Left renal cortex interstitium (tissue), 4 donors: Measurements from ENCODE around the gene RENBP. TPM values are rescaled to one million over a fixed set of nuclear protein-coding genes. Genes with fewer than 3 reads are reported as not detected.

ENCODE experiments used
- DNase-seq, 4 donors: peaks; one replicate each; pipeline ENCODE4 v3.0.0-alpha.2; 2013; ENCODE audit warnings: low read depth in 4 of 4, low spot score in 2 of 4, missing footprints in 1 of 4
- polyA plus RNA-seq, 4 donors: library from polyadenylated mRNA; unstranded; fragments of 120-200 nt; gene quantifications; one replicate each; pipeline ENCODE4 v1.2.1, GENCODE V29; 2013; ENCODE audit not compliant: insufficient read length in 4 of 4

RENBP gene
- polyA plus RNA-seq, 4 donors, result 19.4 to 24.3 (median 21.5) TPM

DNA sequence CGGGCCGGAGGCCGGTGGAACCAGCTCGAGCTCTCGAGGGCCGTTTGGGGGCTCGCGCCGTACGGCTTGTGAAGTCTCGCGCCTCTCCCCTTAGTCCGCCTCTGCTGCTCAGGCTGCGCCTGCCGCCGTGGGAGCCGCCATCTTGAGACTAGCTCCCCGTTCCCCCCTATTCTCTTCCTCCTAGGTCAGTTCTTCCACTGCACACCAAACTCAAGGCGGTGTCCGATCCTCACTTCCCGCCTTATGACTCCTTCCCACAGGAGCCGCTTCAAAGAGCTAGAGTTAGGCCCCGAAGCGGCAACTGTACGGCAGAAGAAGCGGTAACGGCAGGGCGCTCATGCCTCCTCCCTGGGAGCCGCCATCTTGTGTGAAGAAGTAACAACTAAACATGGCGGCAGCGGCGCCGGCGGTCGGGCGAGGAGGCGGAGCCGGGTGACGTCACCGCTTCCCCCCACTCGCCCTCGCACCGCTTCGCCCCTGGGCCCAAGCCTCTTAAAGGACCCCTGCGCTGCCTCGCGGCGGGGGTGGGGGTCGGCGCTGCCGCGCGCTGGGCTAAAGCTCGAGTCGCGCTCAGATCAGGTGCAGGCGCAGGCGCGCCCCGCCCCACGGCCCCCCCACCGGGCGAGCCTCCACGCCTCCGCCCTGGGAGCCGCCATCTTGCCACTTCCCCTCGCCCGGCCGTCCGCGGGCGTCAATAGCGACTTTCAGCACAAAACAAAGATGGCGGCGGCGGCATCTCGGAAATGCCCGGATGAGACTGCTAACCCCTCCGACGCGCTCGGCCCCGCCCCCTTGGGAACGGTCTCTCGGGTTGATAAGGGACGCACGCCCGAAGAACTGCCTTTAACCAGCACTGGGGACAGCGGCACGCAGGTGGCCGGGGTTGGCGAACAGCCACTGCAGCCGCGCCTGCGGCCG is 27.3 kb upstream of the RENBP start, which contains the start of gene HCFC1:
Gene HCFC1, minus strand, starts transcription at position 369 of the 918 bp plus-strand sequence. CDS start 978 bp downstream, outside the sequence.
- DNase-seq, result peak in 3 of 4 donors; percentile 74 to 82 (median 76)

DNA sequence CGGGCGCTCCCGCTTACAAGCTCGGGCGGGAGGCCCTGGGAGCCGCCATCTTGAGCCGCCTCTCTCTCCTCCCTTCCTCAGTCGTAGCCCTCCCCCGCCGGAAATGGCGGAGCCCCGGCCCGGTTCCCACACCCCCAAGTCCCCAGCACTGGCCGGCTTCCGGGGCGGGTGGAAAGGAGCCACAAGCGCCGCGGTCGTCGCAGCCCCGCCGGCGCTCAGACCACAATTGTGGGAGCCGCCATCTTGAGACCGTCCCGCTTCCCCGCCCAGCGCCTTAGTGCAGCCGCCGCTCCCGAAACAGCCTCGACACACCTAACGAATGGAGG is 26.6 kb upstream of the RENBP start:
- peak in 2 of 4 donors; percentile 64 to 70 for DNase-seq

DNA sequence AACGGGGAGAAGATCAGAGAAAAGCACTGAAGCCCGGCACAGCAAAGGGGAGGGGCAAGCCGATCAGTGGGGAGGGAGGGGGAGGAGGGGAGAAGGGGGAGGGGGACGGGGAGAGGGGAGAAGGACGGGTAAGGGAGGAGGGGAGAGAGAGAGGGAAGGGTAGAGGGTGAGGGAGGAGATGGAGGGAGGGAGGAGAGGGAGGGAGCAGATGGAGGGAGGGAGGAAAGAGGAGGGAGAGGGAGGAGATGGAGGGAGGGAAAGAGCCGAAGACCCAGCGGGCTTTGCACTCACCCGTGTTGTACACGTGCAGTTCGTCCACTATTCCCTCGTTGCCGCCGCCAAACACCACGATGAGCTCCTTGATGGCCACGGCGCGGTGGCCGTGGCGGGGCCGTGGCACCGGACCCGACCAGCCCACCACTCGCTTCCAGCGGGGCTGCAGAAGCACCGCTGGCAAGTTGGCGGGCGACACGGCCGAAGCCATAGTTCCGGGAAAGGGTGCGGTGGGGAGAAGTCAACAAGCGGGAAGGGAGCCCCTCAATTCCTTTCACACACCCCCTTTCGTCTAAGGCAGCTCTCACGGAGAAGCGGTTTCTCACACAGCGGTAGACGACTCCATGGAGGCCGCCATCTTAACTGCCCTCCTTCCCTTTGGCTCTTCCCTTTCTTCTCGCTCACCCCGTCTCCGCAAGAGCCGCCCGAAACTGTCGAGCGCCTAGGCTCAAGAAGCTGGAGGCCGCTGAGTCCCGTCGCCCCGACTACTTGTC is 26.1 kb upstream of the RENBP start:
- DNase-seq, result no peak

GRCh38 chrX:153969904-153970356 is 25.5 kb upstream of the RENBP start:
- DNase-seq, result no peak

DNA sequence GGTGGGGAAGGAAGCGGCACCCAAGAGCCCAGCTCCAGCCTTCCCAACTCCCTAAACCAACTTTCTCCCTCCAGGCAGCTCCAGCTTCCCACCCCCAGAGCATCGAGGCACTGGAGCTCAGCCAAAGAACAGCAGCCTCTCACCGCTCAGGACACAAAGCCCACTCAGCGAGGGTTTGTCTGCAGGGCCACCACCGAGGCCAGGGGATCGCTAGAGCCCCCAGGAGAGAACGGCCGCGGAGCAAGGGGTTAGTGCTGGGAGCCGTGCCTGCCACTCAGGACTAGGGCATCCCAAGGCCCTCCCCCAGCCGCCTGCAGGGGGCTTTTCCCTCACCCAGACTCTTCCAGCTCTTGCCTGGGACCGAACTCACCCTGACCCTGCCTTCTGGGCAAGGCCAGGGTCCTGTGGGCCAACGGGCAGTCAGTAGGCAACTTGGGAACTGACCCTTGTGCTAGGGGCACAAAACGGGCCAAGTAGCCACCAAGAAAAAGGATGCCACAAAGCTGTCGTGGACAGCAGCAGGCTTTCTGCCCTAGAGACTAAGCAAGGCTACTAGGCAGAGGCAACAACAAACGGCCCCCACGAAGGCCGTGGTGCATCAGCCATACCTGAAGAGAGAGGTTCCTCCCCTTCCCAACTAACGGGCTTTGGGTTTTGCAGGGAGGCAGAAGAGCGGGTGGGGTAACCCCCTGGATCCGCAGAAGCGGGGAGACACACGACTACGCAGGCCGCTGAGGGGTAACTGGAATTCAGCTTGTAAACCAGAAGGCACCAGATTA is 24.9 kb upstream of the RENBP start:
- DNase-seq, result no peak

DNA sequence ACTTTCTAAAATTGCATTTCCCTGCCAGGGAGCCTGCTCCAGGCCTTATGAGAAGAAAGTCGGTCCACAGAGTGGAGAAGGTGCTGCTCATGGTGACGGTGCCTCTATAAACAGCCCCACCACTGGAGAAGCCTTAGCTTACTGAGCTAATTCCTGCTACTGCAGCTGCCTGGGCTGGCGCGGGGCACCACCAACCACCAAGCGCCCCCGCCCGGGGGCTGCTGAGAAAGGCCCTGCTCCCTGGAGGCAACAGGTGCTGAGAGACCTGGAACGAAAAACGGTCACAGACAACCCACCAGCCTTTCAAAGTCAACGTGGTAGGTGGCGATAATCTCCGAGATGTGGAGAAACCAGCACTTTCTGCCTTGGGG is 24.3 kb upstream of the RENBP start:
- DNase-seq, result no peak

DNA sequence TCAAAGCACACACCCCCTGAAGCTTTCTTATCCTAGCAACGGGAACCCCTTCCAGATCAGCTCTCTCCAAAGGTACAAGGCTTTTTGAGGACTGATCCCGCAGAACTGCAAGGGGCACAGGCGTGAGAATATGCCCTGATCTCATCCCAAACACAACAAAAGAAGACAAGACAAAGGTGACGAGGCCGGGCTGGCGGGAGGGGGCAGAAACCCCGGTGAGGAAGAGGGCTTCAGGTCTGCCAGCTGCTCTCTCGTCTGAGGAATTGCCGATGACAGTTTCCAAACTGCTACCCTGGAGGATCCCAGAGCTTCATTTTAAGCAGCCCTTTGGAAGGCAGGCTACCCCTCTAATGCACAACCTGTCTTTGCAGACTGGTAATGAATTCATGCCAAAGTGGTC is 23.8 kb upstream of the RENBP start:
- DNase-seq, result no peak

DNA sequence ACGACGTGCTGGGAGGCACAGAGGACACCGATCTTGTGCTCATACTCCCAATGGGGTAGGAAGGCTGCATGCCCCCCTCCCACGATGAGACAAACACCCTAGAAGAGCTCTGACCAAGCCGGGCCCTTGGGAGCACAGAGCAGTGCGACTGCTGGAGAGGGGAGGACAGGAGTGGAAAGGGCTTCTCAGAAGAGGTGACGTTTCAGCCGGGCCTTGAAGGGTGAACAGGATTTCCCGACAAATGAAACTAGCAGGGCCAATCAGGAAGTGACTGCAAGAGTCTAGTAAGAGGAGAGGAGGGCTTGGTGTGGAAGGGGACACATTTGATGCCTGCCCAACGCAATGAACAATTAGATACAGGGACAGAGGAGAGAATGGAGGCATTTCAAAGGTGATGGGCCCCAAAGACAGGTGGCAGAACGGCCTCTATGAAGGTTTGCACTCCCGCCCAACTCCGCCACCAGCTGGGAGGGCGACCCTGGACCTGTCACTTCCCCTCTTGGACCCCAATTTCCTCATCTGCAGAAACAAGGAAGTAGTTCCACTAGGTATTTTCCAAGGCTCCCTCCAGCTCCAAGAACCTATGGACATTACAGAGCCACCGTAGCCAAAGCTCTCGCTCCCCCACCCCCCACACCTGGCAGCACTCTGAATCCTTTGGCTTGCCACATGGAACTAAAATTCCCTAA is 23.2 kb upstream of the RENBP start:
- no peak for DNase-seq

GRCh38 chrX:153966841-153967535 is 22.5 kb upstream of the RENBP start:
- DNase-seq, result no peak

DNA sequence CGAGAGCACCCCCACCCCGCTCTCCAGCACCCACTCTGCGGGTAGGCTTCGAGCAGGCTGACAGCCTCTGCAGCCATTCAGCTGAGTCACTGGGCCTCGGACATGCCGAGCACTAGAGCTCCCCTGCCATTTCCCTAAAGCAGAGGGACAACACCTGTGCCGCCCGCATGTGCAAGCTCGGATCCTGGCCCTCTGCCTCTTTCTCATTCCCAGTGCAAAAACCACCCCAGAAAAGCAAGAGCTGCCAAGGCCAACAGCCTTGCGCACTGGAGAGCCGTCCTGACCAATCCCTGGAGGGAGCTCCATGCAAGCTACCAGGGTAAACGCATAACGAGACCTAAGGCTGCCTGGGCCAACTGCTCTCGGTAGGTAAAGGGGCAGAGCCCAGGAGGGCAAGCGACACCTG is 21.8 kb upstream of the RENBP start:
- no peak for DNase-seq

- no peak for DNase-seq
These were observed 21.0 kb upstream of the RENBP start for GRCh38 chrX:153965406-153965805.

DNA sequence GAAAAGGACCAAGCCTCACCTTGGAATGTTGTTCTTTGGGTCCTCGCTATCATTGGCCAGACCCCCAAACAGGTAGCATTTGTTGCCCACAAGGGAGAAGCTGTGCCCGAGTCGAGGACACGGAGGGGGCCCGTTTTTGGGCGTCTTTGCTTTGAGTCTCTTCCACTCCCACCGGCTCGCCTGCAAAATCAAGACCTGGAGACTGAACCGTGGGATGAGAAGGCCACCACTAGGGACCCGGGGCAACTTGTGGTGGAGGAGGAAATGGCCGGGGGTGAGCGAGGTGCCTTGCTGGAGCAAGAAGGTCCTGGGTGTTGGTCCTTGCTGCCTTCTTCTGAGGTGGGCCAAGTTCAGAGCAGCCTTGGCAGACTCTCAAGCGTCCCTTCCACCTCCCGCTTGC is 19.7 kb upstream of the RENBP start:
- DNase-seq, result no peak

GRCh38 chrX:153963546-153963945 is 19.1 kb upstream of the RENBP start:
- DNase-seq, result no peak

GRCh38 chrX:153961292-153961691 is 16.8 kb upstream of the RENBP start:
- DNase-seq, result no peak

GRCh38 chrX:153960786-153961185 is 16.3 kb upstream of the RENBP start:
- DNase-seq, result no peak

- no peak for DNase-seq
These were observed 15.6 kb upstream of the RENBP start for GRCh38 chrX:153960077-153960476.

DNA sequence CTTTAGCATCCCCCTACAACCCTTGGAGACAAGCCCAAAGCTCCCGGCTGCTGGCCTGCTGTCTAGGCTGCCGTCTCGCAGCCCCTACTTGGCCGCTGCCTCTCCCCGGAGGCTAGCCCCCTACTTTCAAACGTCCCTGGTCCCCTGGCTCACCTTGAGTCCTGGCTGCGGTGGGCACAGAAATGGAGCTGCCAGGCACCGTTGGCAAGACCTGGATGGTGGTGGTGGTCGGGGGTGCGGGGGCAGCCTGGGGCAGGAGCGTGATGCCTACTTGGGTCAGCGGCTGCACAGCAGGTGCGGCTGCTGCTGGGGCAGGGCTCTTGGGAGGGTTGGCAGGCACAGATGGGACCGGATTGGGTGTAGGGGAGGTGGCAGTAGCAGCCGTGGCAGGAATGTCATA is 15.2 kb upstream of the RENBP start:
- no peak for DNase-seq

DNA sequence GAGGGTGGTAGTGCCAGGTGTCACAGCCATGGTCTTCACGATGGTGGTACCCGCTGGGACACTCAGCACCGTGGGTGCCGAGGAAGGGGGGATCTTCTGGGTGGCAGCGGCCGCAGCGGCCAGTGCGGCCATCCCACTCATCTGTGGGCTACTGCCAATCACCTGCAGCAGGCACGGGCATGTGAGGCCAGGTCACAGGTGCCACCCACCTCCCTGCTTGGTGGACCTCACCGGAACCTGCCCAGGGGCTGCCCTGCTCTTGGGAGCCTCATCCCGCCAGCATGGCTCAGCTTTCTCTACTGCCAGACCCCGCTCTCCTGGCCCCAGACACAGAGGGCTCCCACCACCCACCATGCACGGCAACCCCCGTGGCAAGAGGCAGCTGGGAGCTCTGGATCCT is 14.2 kb upstream of the RENBP start:
- no peak for DNase-seq

DNA sequence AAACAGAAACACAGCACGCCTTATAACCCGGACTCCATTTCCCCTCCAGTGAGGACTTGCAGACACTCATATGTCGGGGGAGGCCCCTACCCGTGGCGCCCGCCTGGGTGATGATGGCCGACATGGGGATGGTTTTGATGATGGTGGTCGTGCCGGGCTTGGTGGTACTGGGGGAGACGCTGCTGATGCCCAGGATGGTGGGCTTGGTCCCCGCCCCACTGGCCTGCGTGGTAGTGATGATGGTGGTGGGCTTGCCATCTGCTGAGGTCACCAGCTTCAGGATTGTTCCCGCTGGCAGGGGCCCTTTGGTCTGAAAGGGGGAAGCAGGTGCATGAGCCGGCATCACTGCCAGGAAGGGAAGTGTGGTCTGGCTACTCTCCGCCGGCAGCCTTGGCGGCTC is 12.8 kb upstream of the RENBP start:
- DNase-seq, result no peak
